SK-MEL-5 (cell line): ENCODE measurements around the gene SLC15A4. TPM values are rescaled to one million over a fixed set of nuclear protein-coding genes. Genes with fewer than 3 reads are reported as not detected.
A peak's percentile ranks its signal among the peaks of the same experiment; 100 is the strongest.
"Not testable (repeated sequence)": the region's sequence is repeated elsewhere in the genome, so short reads cannot be mapped to it uniquely, and the experiment has no call there.

Experiments
- DNase-seq: peaks from one replicate; pipeline ENCODE4 v3.0.0-alpha.2; 2016; ENCODE audit warnings: low read depth, low spot score
- in situ Hi-C: cut with HindIII; loops from 2 replicates; pipeline ENCODE4 v1.10.0; 2016; ENCODE audit warnings: low sequenced_read_pairs, high pct_unique_total_duplicates, low pct_unique_long_range_greater_than_20kb
- polyA plus RNA-seq, 2 experiments: library from polyadenylated mRNA; depleted of rRNA; stranded (reverse); fragments of >200 nt; gene quantifications; 2 replicates each; pipeline ENCODE4 v1.2.3, GENCODE V29; 2015
- total RNA-seq: library from RNA; depleted of rRNA; stranded (reverse); fragments of >200 nt; shearing (Covaris generic); gene quantifications from 2 replicates; pipeline ENCODE4 v1.2.3, GENCODE V29; 2014; rRNA removed

Gene SLC15A4
- total RNA-seq: 45.1 and 47.7 TPM in 2 replicates
- polyA plus RNA-seq (2015; cell fraction: cytosol; rRNA removed): 45.7 and 66.2 TPM in 2 replicates
- 62.0 and 74.8 TPM in 2 replicates for polyA plus RNA-seq (2015; cell fraction: nucleus; rRNA removed)

GRCh38 chr12:128823916-128824839 lies at the start of gene SLC15A4:
TSS of gene SLC15A4 (minus strand) at chr12:128823958. CDS start at chr12:128823943, 15 bp downstream.
- in situ Hi-C loops: no loop called here
- peak; percentile 90 for DNase-seq

GRCh38 chr12:128872303-128872702 lies 48.5 kb upstream of the SLC15A4 start:
- in situ Hi-C loops: no loop called here
- DNase-seq: no peak

- in situ Hi-C loops: no loop called here
- no peak for DNase-seq
Measured at GRCh38 chr12:128871516-128871892, 47.7 kb upstream of the SLC15A4 start.

- DNase-seq: no peak
- in situ Hi-C loops: no loop called here
Measured at GRCh38 chr12:128867466-128867865, 43.7 kb upstream of the SLC15A4 start.

GRCh38 chr12:128864516-128865186 lies 40.9 kb upstream of the SLC15A4 start:
- DNase-seq: no peak
- in situ Hi-C loops: no loop called here

- no peak for DNase-seq
- in situ Hi-C loops: no loop called here
Measured at GRCh38 chr12:128863957-128864356, 40.2 kb upstream of the SLC15A4 start.

- in situ Hi-C loops: no loop called here
- no peak for DNase-seq
Measured at GRCh38 chr12:128861226-128862016, 37.7 kb upstream of the SLC15A4 start.

GRCh38 chr12:128859311-128859710 lies 35.6 kb upstream of the SLC15A4 start:
- DNase-seq: no peak
- in situ Hi-C loops: no loop called here

GRCh38 chr12:128857133-128857763 lies 33.5 kb upstream of the SLC15A4 start:
- no peak for DNase-seq
- in situ Hi-C loops: no loop called here

GRCh38 chr12:128856791-128857078 lies 33.0 kb upstream of the SLC15A4 start:
- in situ Hi-C loops: no loop called here
- DNase-seq: no peak

- in situ Hi-C loops: no loop called here
- DNase-seq: no peak
Measured at GRCh38 chr12:128856035-128856790, 32.5 kb upstream of the SLC15A4 start.

- no peak for DNase-seq
- in situ Hi-C loops: no loop called here
Measured at GRCh38 chr12:128853600-128854197, 29.9 kb upstream of the SLC15A4 start.

- in situ Hi-C loops: no loop called here
- DNase-seq: no peak
Measured at GRCh38 chr12:128852885-128853599, 29.3 kb upstream of the SLC15A4 start, which contains the start of gene GLT1D1. TSS of gene GLT1D1 (plus strand) at chr12:128853478. CDS start at chr12:128853582, 104 bp downstream.

- in situ Hi-C loops: no loop called here
- DNase-seq: no peak
Measured at GRCh38 chr12:128852026-128852698, 28.4 kb upstream of the SLC15A4 start.

GRCh38 chr12:128851429-128851828 lies 27.7 kb upstream of the SLC15A4 start:
- DNase-seq, in situ Hi-C loops: not testable (repeated sequence)
